ENCODE measurements around the gene ETF1. TPM values are rescaled to one million over a fixed set of nuclear protein-coding genes. Genes with fewer than 3 reads are reported as not detected.

Gene ETF1
- total RNA-seq, 1 donor from 2014 or later, result 107 TPM

GRCh38 chr5:138542180-138542955 is 668 bp downstream of the ETF1 start:
- H3K4me3 Mint-ChIP-seq, result peak overlapping the region; percentile 100
- no peak for DNase-seq (ENCODE audit: low read depth, low spot score)
- no peak for TF ChIP-seq CTCF (conservative IDR thresholded peaks at IDR 0.05)
- H3K27ac Mint-ChIP-seq (ENCODE audit: unreplicated experiment), result peak overlapping the region; percentile 99
- H3K4me1 Mint-ChIP-seq, result peaks cover 55% of the 10 kb centered on the region
- H3K27me3 Mint-ChIP-seq (ENCODE audit: low read depth), result no peaks in the 10 kb centered on the region
- no peaks in the 10 kb centered on the region for H3K9me3 Mint-ChIP-seq
- H3K36me3 Mint-ChIP-seq (ENCODE audit: low read depth), result peaks cover 7% of the 10 kb centered on the region

GRCh38 chr5:138541511-138542179 is 1.4 kb downstream of the ETF1 start:
- H3K9me3 Mint-ChIP-seq, result no peaks in the 10 kb centered on the region
- H3K27ac Mint-ChIP-seq (ENCODE audit: unreplicated experiment), result peak overlapping the region; percentile 99
- peak overlapping the region; percentile 100 for H3K4me3 Mint-ChIP-seq
- peaks cover 62% of the 10 kb centered on the region for H3K4me1 Mint-ChIP-seq
- DNase-seq (ENCODE audit: low read depth, low spot score), result no peak
- peaks cover 7% of the 10 kb centered on the region for H3K36me3 Mint-ChIP-seq (ENCODE audit: low read depth)
- H3K27me3 Mint-ChIP-seq (ENCODE audit: low read depth), result no peaks in the 10 kb centered on the region
- TF ChIP-seq CTCF (conservative IDR thresholded peaks at IDR 0.05), result no peak

- TF ChIP-seq CTCF (conservative IDR thresholded peaks at IDR 0.05), result no peak
- Mint-ChIP-seq H3K4me1 (peaks cover 51% of the 10 kb centered on the region), H3K4me3 (peak overlapping the region; percentile 100), H3K27me3 (ENCODE audit: low read depth) (no peaks in the 10 kb centered on the region), H3K9me3 (no peaks in the 10 kb centered on the region), H3K36me3 (ENCODE audit: low read depth) (peaks cover 7% of the 10 kb centered on the region), H3K27ac (ENCODE audit: unreplicated experiment) (no peak overlapping the region)
- DNase-seq (ENCODE audit: low read depth, low spot score), result no peak
Observed at GRCh38 chr5:138539791-138540190, 3.2 kb downstream of the ETF1 start.

GRCh38 chr5:138538943-138539627 is 4.0 kb downstream of the ETF1 start:
- Mint-ChIP-seq H3K9me3 (no peaks in the 10 kb centered on the region), H3K4me3 (no peak overlapping the region), H3K27me3 (ENCODE audit: low read depth) (no peaks in the 10 kb centered on the region), H3K36me3 (ENCODE audit: low read depth) (peaks cover 7% of the 10 kb centered on the region), H3K27ac (ENCODE audit: unreplicated experiment) (no peak overlapping the region), H3K4me1 (peaks cover 43% of the 10 kb centered on the region)
- no peak for DNase-seq (ENCODE audit: low read depth, low spot score)
- TF ChIP-seq CTCF (conservative IDR thresholded peaks at IDR 0.05), result no peak

- Mint-ChIP-seq H3K4me1 (peaks cover 30% of the 10 kb centered on the region), H3K27me3 (ENCODE audit: low read depth) (no peaks in the 10 kb centered on the region), H3K27ac (ENCODE audit: unreplicated experiment) (peak overlapping the region; percentile 7), H3K9me3 (no peaks in the 10 kb centered on the region), H3K4me3 (peak overlapping the region; percentile 58), H3K36me3 (ENCODE audit: low read depth) (peaks cover 9% of the 10 kb centered on the region)
- no peak for DNase-seq (ENCODE audit: low read depth, low spot score)
- TF ChIP-seq CTCF (conservative IDR thresholded peaks at IDR 0.05), result peak; percentile 52
Observed at GRCh38 chr5:138536665-138537315, 6.2 kb downstream of the ETF1 start.
